BE2C (cell line): ENCODE data around the gene FAM117A.

Experiments
- DNase-seq: peaks from one replicate; pipeline ENCODE4 v3.0.0-alpha.2; 2020
- H3K27me3 ChIP-seq: fragments of 250-450 bp; sonication (Bioruptor Pico); 2 replicates; pipeline ENCODE4 v1.5.1; 2020; ENCODE audit warnings: mild to moderate bottlenecking
- H3K36me3 ChIP-seq: fragments of 250-450 bp; sonication (Bioruptor Pico); 2 replicates; pipeline ENCODE4 v1.5.1; 2020; ENCODE audit warnings: mild to moderate bottlenecking
- H3K4me1 ChIP-seq: fragments of 250-450 bp; sonication (Bioruptor Pico); 2 replicates; pipeline ENCODE4 v1.5.1; 2020
- H3K4me3 ChIP-seq: 2 replicates; pipeline ENCODE4 v1.5.1; 2011; ENCODE audit warnings: low read depth, low read length
- H3K9me3 ChIP-seq: fragments of 250-450 bp; sonication (Bioruptor Pico); 2 replicates; pipeline ENCODE4 v1.5.1; 2020
- TF ChIP-seq, protein P1 (sequence below): IDR thresholded peaks from 2 replicates; pipeline ENCODE4 v1.5.1; 2012; ENCODE audit warnings: mild to moderate bottlenecking, low read depth, low read length

FAM117A gene

DNA sequence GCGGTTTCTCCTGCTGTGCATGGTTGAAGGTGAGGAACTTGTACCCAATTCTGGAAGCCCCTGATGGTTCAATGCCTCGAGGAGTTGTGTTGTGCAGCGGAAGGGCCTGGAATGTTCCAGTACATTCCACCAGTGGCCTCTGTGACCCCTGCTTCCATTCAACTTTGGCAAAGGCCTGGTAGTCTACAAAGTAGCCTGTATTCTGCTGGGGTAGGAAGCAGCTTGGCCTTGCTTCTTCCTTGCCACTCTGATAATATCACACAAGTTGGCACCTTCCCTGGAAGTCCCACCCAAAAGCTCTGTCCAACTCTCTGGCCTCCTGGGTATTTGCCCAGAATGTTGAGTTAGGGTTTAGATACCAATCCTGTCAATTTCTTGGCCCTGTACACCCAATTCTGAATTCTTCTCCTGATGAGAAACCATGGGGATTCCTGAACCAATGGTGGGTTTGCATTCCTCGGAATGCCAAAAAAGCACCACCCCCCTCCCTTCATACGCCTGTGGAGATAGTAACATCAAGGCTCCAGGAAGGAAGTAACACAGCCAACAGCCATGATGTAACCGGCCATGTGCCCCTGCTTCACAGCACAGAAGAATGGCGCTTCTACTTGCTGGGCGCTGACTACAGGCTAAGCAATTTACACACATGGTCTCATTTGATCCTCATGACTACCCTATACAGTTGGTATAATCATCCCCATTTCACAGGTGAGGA is 11.8 kb upstream of the FAM117A start:
- H3K36me3 ChIP-seq, result no peaks in the 10 kb centered on the region
- TF ChIP-seq, protein P1, sequence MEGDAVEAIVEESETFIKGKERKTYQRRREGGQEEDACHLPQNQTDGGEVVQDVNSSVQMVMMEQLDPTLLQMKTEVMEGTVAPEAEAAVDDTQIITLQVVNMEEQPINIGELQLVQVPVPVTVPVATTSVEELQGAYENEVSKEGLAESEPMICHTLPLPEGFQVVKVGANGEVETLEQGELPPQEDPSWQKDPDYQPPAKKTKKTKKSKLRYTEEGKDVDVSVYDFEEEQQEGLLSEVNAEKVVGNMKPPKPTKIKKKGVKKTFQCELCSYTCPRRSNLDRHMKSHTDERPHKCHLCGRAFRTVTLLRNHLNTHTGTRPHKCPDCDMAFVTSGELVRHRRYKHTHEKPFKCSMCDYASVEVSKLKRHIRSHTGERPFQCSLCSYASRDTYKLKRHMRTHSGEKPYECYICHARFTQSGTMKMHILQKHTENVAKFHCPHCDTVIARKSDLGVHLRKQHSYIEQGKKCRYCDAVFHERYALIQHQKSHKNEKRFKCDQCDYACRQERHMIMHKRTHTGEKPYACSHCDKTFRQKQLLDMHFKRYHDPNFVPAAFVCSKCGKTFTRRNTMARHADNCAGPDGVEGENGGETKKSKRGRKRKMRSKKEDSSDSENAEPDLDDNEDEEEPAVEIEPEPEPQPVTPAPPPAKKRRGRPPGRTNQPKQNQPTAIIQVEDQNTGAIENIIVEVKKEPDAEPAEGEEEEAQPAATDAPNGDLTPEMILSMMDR, result no peak

DNA sequence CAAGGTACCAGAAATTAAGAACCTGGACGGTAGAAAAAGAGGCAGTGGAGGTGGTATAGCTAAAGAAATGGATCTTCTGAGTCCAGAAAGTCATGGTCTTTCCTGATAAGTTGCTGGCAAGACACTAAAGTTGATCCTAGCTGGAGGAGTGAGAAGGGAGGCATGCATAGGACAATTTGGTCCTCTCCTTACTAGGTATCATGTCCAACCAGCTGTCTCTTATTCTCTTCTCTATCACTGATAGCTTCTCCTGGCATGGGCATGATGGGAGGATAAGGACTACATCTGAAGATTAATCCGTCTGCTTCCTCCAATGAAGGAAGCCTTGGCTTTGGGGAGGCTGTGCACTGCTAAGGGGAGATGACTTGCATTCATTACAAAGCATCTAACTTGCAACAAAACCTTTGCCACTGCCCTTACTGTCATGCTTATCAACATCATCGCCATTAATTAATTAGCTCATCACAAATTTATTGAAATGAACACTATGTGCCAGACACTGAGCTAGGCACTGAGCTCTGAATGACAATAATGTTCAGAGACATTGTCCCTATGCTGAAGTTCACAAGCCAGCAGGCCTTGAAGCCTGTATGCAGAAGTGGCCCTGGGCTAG is 3.1 kb upstream of the FAM117A start:
- no peaks in the 10 kb centered on the region for H3K4me1 ChIP-seq
- no peaks in the 10 kb centered on the region for H3K36me3 ChIP-seq
- no peak for DNase-seq
- no peaks in the 10 kb centered on the region; the same call in 1 of the 2 replicates for H3K27me3 ChIP-seq
- no peaks in the 10 kb centered on the region for H3K9me3 ChIP-seq
- no peak overlapping the region for H3K4me3 ChIP-seq
- TF ChIP-seq, protein P1, result no peak

More for the DNA sequence above, 11.8 kb upstream of the FAM117A start:
- H3K4me3 ChIP-seq, result no peak overlapping the region
- DNase-seq, result no peak
- H3K27me3 ChIP-seq, result peaks cover 27% of the 10 kb centered on the region
- H3K9me3 ChIP-seq, result no peaks in the 10 kb centered on the region
- no peaks in the 10 kb centered on the region for H3K4me1 ChIP-seq

DNA sequence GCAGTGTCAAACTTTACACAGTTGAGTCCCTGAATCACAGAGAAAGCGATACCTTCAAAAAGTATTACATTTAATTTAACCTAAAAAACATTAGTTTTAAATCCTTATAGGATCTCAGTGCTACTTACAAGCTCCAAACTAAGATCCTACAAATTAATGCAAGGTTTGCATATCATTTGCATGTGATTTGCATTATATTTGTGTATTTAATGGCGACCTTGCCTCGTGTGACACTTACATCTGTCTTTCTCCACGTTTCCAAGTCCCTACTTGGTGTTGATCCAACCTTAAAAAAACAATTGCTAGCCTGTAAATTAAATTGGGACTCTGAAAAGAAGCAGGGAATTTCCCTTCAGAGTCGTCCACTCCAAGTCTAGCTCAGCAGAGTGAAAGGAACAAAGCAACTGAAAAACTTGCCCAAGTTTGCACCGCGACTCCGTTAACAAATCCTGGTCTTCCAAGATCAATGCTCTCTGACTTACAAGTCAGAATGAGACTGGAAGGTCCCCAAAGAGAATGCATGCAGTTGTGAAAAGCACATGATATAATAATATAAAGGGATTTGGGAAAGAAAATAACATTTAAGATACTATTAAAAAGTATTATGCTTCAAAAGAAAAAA is 739 bp upstream of the FAM117A start:
- DNase-seq, result no peak

DNA sequence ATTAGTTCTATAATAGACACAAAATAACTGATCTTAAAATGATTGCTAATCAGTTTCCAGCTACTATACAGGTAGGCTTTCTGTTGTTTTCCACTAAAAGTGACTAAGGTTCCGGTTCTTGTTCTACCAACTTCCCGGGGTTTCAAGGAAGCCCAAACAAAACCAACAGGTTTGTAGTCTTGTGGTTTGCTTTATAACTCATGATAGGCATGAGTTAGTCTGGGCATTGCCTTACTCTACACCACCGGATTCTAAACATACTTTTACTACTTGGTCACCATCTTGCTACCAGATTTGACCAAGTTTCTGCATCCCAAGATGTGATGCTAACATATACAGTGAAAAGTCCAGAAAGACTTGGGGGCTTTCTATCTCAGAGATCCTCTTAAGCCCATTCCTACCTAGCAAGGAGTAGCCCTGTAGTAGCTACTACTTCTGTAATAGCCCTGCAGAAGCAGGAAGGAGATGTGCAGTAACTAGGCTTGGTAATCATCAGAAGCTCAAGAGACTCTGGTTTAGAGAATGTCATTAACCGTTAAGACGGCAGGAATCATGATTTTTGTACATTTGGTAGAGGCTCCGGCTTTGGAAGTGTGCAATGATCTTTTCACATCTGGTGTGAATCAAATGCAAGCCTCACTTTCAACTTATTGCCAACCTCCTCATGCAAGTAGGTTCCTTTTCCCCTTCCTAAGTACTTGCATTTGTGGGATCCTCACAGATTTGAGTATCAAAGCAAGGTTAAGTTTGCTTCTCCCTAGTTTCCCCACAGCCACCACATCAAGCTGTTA is 1.6 kb downstream of the FAM117A start:
- no peaks in the 10 kb centered on the region; the same call in 1 of the 2 replicates for H3K27me3 ChIP-seq
- no peaks in the 10 kb centered on the region for H3K9me3 ChIP-seq
- H3K4me1 ChIP-seq, result no peaks in the 10 kb centered on the region
- H3K4me3 ChIP-seq, result peak overlapping the region; percentile 80
- DNase-seq, result no peak
- TF ChIP-seq, protein P1, result no peak
- no peaks in the 10 kb centered on the region for H3K36me3 ChIP-seq

More for the DNA sequence above, 739 bp upstream of the FAM117A start:
- TF ChIP-seq, protein P1, result no peak
- no peaks in the 10 kb centered on the region for H3K9me3 ChIP-seq
- H3K27me3 ChIP-seq, result no peaks in the 10 kb centered on the region; the same call in 1 of the 2 replicates
- no peak overlapping the region for H3K4me3 ChIP-seq
- H3K36me3 ChIP-seq, result no peaks in the 10 kb centered on the region
- H3K4me1 ChIP-seq, result no peaks in the 10 kb centered on the region

DNA sequence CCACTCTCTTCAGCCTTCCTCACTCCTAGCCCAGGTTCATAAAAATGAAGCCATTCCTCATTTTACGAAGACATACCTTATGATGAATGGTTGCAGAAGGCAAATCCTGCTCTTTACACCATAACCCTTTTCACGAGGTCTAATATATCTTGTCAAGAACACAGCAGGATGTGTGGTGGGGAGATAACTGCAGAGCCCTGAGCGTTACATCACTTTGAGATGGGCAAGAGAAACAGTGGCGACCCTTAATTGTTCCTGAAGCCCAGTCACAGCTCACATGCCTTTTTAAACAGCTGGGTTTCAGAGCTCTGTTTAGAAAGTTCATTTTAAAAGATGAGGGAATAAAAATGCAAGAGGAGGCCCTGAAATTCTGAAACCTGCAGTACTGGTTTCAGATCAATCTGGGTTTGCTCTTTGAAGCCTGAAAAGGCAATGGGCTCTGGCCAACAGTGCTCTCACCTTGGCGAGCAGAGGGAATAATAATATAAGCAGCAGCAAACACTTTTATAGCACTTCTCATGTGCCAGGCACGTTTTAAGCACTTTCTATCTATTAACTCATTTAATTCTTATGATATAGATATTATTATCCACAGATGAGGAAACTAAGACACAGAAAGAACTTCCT is 2.9 kb downstream of the FAM117A start:
- Histone ChIP-seq H3K36me3 (no peaks in the 10 kb centered on the region), H3K27me3 (no peaks in the 10 kb centered on the region), H3K9me3 (no peaks in the 10 kb centered on the region), H3K4me1 (no peaks in the 10 kb centered on the region), H3K4me3 (no peak overlapping the region)
- DNase-seq, result no peak
- TF ChIP-seq, protein P1, result no peak
